ENCODE data around the gene CTNND2. TPM values are rescaled to one million over a fixed set of nuclear protein-coding genes. Genes with fewer than 3 reads are reported as not detected.
"Not testable (repeated sequence)": the region's sequence is repeated elsewhere in the genome, so short reads cannot be mapped to it uniquely, and the experiment has no call there.

The CTNND2 gene
- total RNA-seq, 1 donor from 2014 or later = 40.0 TPM

DNA sequence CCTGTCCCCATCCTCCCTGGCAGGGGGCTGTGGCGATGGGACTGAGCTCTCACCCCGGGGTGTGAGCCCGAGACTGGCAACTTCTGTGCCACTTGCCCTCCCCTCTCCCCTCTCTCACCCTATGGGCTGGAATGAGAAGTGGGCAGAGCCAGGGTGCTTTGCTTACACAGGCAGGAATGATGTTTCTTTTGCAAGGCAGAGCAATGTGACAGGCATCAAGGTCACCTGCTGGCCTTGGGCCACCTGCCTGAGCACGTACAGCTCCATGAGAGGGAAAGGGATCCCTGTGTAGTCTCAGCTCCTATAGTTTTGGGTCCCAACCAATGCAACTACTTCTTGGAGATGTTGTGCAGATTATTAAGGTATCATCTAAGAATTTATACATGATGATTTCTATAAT lies 890.5 kb downstream of the CTNND2 start:
- DNase-seq (ENCODE audit: low read depth, low spot score) = no peak
- Mint-ChIP-seq H3K27me3 (ENCODE audit: low read depth) (no peaks in the 10 kb centered on the region), H3K36me3 (ENCODE audit: low read depth) (peaks cover 20% of the 10 kb centered on the region), H3K4me3 (no peak overlapping the region), H3K9me3 (peaks cover 13% of the 10 kb centered on the region), H3K4me1 (peaks cover 21% of the 10 kb centered on the region), H3K27ac (ENCODE audit: unreplicated experiment) (no peak overlapping the region)
- TF ChIP-seq, protein P1, sequence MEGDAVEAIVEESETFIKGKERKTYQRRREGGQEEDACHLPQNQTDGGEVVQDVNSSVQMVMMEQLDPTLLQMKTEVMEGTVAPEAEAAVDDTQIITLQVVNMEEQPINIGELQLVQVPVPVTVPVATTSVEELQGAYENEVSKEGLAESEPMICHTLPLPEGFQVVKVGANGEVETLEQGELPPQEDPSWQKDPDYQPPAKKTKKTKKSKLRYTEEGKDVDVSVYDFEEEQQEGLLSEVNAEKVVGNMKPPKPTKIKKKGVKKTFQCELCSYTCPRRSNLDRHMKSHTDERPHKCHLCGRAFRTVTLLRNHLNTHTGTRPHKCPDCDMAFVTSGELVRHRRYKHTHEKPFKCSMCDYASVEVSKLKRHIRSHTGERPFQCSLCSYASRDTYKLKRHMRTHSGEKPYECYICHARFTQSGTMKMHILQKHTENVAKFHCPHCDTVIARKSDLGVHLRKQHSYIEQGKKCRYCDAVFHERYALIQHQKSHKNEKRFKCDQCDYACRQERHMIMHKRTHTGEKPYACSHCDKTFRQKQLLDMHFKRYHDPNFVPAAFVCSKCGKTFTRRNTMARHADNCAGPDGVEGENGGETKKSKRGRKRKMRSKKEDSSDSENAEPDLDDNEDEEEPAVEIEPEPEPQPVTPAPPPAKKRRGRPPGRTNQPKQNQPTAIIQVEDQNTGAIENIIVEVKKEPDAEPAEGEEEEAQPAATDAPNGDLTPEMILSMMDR (conservative IDR thresholded peaks at IDR 0.05) = no peak

DNA sequence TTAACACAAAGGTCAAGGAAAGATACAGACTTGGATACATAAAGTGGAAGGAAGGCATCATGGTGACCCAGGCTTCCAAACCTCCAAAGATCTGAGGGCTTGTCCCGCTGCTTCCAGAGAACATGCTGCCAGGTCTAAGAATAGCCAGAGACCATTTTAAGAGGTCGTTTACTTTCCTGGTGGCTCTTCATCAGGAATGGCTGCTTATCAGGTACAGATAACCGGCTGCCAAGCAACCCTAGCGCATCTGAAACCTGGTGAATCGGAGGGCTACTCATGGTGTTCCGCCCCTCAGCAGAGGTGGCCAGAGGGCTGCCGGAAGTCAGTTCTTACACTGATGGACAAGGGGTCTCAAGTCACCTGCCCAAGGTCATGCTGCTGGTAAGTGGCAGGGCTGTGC lies 892.0 kb downstream of the CTNND2 start:
- H3K9me3 Mint-ChIP-seq = peaks cover 13% of the 10 kb centered on the region
- no peak for DNase-seq (ENCODE audit: low read depth, low spot score)
- TF ChIP-seq, protein P1 (conservative IDR thresholded peaks at IDR 0.05) = no peak
- no peak overlapping the region for H3K4me3 Mint-ChIP-seq
- H3K4me1 Mint-ChIP-seq = peaks cover 21% of the 10 kb centered on the region
- peak overlapping the region; percentile 53 for H3K27ac Mint-ChIP-seq (ENCODE audit: unreplicated experiment)
- no peaks in the 10 kb centered on the region for H3K27me3 Mint-ChIP-seq (ENCODE audit: low read depth)
- H3K36me3 Mint-ChIP-seq (ENCODE audit: low read depth) = peaks cover 20% of the 10 kb centered on the region

DNA sequence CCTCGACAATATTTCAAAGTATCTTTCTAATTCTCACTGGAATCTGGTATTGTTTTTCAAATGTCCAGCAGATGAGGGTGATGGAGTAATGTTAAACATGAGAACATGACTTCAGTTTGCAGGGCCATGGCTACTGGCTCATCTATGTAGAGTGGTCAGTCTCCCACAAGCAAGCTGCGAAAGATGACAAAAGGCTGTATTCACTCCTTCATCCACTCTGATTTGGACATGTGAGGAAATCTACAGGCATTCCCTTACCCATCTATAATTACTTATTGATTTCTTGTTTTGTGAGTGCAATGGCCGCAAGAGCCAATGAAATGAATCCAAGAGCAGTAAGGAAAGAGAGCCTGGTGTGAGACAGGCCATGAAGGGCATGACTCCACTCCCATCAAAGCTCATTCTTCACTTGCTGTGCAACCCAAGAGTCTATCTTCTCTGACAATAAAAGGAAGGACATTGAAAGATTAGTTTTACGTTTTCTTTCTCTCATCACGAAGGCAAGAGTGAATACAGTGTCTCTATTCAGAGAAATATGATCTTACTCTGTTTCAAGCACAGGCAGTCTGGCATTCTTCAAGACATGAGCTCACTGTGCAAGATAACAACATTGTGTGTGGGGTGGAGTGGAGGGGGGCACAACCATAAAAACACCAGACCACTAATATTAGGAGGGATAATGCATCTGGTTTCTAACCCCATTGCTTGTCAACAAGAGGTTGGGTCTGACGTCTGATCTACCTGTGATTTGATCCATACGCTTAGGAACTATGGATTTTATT lies 893.6 kb downstream of the CTNND2 start:
- no peaks in the 10 kb centered on the region for H3K27me3 Mint-ChIP-seq (ENCODE audit: low read depth)
- H3K4me1 Mint-ChIP-seq = peaks cover 19% of the 10 kb centered on the region
- no peak overlapping the region for H3K4me3 Mint-ChIP-seq
- no peak overlapping the region for H3K27ac Mint-ChIP-seq (ENCODE audit: unreplicated experiment)
- no peak for DNase-seq (ENCODE audit: low read depth, low spot score)
- TF ChIP-seq, protein P1 (conservative IDR thresholded peaks at IDR 0.05) = no peak
- H3K36me3 Mint-ChIP-seq (ENCODE audit: low read depth) = peaks cover 16% of the 10 kb centered on the region
- peaks cover 13% of the 10 kb centered on the region for H3K9me3 Mint-ChIP-seq

DNA sequence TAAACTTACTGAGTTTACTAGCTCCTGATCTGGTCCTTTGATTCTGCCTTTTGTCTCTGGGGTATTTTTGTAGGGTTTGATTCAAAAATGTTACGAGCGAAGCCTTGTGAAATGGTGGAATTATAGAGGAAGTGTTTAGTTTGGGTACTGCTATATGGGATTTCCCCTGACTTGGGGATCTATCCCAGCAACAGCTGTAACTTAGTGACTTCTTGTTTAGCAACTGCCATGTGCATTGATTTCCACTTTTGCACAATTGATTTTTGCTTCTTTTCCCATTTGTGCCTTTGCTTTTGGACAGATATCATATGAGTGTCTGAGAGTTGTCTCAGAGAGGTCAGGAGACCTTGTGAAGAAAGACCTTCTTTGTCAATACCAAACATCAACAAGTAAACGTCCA lies 894.7 kb downstream of the CTNND2 start:
- Mint-ChIP-seq H3K36me3 (ENCODE audit: low read depth) (peaks cover 16% of the 10 kb centered on the region), H3K4me3 (no peak overlapping the region), H3K4me1 (peaks cover 14% of the 10 kb centered on the region), H3K27me3 (ENCODE audit: low read depth) (no peaks in the 10 kb centered on the region), H3K27ac (ENCODE audit: unreplicated experiment) (no peak overlapping the region), H3K9me3 (peaks cover 10% of the 10 kb centered on the region)
- TF ChIP-seq, protein P1 (conservative IDR thresholded peaks at IDR 0.05) = no peak
- no peak for DNase-seq (ENCODE audit: low read depth, low spot score)

DNA sequence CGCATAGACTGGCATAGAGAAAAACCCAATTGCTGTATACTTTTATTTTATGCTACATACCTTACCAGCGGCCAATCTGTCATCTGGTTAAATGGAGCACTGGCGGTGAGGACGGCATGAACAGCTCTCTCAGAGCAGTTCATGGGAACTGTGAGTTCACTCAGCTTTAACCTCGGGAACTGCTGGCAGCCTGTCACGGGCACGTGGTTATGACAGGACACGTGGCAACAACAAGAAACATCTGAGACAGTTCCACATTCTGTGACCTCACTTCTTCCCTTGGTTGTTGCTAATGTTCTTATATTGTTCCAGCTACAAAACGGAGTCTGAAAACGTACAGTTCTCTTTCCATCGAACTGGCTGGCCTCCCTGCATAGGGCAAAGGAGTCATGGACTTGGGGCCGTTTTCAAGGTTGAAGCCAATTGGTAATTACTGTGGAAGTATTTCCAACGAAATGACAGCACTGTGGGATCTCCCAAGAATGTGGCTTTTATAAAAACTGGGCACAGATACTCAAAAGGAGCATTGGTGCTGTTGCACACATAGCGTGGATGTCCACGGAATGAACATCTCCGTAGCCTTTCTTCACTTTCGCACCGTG lies 896.9 kb downstream of the CTNND2 start:
- Mint-ChIP-seq H3K27ac (ENCODE audit: unreplicated experiment) (no peak overlapping the region), H3K4me1 (peaks cover 14% of the 10 kb centered on the region), H3K4me3 (no peak overlapping the region), H3K36me3 (ENCODE audit: low read depth) (peaks cover 13% of the 10 kb centered on the region), H3K9me3 (peaks cover 10% of the 10 kb centered on the region), H3K27me3 (ENCODE audit: low read depth) (no peaks in the 10 kb centered on the region)
- DNase-seq (ENCODE audit: low read depth, low spot score) = no peak
- TF ChIP-seq, protein P1 (conservative IDR thresholded peaks at IDR 0.05) = no peak

DNA sequence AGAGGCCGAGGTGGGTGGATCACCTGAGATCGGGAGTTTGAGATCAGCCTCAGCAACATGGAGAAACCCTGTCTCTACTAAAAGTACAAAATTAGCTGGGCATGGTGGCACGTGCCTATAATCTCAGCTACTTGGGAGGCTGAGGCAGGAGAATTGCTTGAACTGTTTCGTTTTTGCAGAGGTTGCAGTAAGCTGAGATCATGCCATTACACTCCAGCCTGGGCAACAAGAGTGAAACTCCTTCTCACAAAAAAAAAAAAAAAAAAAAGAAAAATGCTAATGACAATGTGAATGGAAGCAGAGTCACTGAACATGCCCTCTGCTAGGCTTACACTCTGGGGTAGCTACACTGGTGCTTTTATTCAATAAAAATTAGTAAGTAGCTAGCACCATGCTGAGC lies 899.7 kb downstream of the CTNND2 start:
- not testable (repeated sequence) for H3K4me3 Mint-ChIP-seq; H3K9me3 Mint-ChIP-seq; H3K27me3 Mint-ChIP-seq (ENCODE audit: low read depth); H3K4me1 Mint-ChIP-seq; H3K27ac Mint-ChIP-seq (ENCODE audit: unreplicated experiment); DNase-seq (ENCODE audit: low read depth, low spot score); H3K36me3 Mint-ChIP-seq (ENCODE audit: low read depth)
